ENCODE measurements around the gene RAMP1. TPM values are rescaled to one million over a fixed set of nuclear protein-coding genes. Genes with fewer than 3 reads are reported as not detected.

RAMP1 gene
- total and polyA plus RNA-seq, 2 donors (not counting 1 experiment from before 2014, with no cell fraction given), result 3.3 to 16.0 TPM

DNA sequence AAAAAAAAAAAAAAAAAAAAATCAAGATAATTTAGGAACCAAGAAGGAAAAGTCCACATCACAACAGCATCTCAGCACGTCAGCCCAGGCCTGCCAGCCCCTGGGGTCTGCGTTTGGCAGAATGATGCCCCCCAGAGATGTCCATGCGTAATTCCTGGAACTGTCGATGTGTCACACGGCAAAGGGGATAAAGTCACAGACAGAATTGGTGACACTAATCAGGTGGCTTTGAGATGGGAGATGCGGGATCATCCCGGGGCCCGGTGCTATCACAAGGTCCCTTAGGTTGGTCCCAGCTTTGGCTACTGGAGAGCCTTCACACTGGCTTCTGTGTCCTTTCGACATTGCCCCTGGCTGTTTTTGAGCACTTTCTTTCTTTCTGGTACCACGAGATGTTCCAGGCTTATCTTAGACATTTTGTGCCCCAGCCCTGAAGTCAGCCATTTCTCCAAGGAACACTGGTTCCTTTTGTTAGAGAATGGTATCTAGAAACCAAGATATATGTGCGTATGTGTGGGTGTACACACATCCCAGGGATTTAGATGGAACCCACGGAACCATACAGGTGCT lies 20.7 kb downstream of the RAMP1 start:
- Histone ChIP-seq H3K36me3 (ENCODE audit: control insufficient read depth, insufficient read depth, low read length) (no peaks in the 10 kb centered on the region), H3K4me3 (replicated peaks in 1 of 4; ENCODE audit: control extremely low read depth in 1 of 4, insufficient read depth in 1 of 4, low read depth in 3 of 4, low read length in 4 of 4) (no peak overlapping the region), H3K9ac (ENCODE audit: insufficient read depth, low read length) (no peak overlapping the region), H3K4me2 (ENCODE audit: extremely low read depth, insufficient read depth, low read length) (no peak overlapping the region), H3K9me3 (ENCODE audit: control insufficient read depth, insufficient read depth, low read depth, low read length) (no peaks in the 10 kb centered on the region), H3K4me1 (ENCODE audit: control insufficient read depth, extremely low read depth, insufficient read depth, low read length) (peaks cover 2% of the 10 kb centered on the region), H2AFZ (ENCODE audit: low read length) (no peak overlapping the region), H3K79me2 (ENCODE audit: control insufficient read depth, insufficient read depth, low read length) (no peaks in the 10 kb centered on the region), H4K20me1 (ENCODE audit: control insufficient read depth, extremely low read depth, insufficient read depth, low read length) (no peaks in the 10 kb centered on the region), H3K27me3 (ENCODE audit: control insufficient read depth, insufficient read depth, low read length) (no peaks in the 10 kb centered on the region), H3K27ac (ENCODE audit: insufficient read depth, low read length) (no peak overlapping the region)
- no peak for TF ChIP-seq CTCF (conservative IDR thresholded peaks at IDR 0.05 in 1 of 2, IDR thresholded peaks at IDR 0.05 in 1 of 2; ENCODE audit: low read depth in 1 of 2, low read length in 2 of 2)
- TF ChIP-seq EZH2 (IDR thresholded peaks at IDR 0.05; ENCODE audit: low read length, missing control alignments), result no peak
- DNase-seq (ENCODE audit: low read depth in 2 of 2), result no peak

DNA sequence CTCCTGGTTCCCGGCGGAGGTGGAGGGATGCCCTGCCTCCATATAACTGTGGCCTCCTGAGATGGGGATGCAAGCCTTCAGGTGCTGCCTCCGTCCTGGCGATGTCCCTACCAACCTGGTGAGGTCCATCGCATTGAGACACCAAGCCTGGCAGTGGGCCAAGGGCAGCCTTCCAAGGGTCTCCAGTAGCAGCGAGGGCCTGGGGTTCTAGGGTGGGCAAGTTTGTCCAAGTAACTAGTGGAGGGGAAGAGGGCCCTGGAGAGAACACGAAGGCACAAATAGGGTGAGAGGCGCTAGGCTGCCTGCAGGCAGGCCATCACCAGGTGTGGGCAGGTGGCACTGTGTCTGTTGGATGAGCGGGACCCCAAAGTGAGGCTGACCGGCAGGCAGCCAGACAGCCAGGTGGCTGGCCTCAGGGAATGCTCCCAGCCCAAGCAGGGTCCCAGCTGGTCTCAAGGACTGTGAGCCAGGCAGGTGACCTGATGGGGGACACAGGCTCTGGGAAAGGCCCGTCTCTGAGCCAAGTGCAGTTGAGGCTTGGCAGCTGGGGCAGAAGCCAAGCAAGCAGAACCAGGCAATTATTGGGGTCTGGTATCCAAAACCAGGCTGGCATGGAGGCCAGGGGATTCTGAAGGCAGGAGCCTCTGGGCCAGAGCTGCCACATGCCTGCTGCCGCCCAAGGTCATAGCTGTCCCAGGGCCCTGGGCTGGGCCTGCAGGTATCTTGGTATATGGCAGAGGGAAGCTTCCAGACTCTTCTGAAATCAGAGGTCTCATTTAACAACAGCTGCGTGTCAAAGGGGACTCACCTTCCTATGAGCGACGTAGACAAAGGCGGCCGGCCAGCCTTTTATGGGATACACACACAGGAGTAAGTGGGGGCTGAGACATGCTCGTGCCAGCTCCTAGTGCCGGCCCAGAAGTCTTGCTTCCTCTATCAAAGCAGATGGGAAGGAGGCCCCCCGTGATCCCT lies 23.4 kb downstream of the RAMP1 start:
- DNase-seq (ENCODE audit: low read depth in 2 of 2), result no peak
- no peak overlapping the region for H3K27ac ChIP-seq (ENCODE audit: insufficient read depth, low read length)
- H3K36me3 ChIP-seq (ENCODE audit: control insufficient read depth, insufficient read depth, low read length), result no peaks in the 10 kb centered on the region
- no peaks in the 10 kb centered on the region for H3K9me3 ChIP-seq (ENCODE audit: control insufficient read depth, insufficient read depth, low read depth, low read length)
- H3K79me2 ChIP-seq (ENCODE audit: control insufficient read depth, insufficient read depth, low read length), result no peaks in the 10 kb centered on the region
- peaks cover 3% of the 10 kb centered on the region for H3K4me1 ChIP-seq (ENCODE audit: control insufficient read depth, extremely low read depth, insufficient read depth, low read length)
- H3K4me2 ChIP-seq (ENCODE audit: extremely low read depth, insufficient read depth, low read length), result no peak overlapping the region
- TF ChIP-seq CTCF (conservative IDR thresholded peaks at IDR 0.05 in 1 of 2, IDR thresholded peaks at IDR 0.05 in 1 of 2; ENCODE audit: low read depth in 1 of 2, low read length in 2 of 2), result no peak
- no peak for TF ChIP-seq EZH2 (IDR thresholded peaks at IDR 0.05; ENCODE audit: low read length, missing control alignments)
- H3K9ac ChIP-seq (ENCODE audit: insufficient read depth, low read length), result no peak overlapping the region
- H3K4me3 ChIP-seq (replicated peaks in 1 of 4; ENCODE audit: control extremely low read depth in 1 of 4, insufficient read depth in 1 of 4, low read depth in 3 of 4, low read length in 4 of 4), result no peak overlapping the region
- no peaks in the 10 kb centered on the region for H4K20me1 ChIP-seq (ENCODE audit: control insufficient read depth, extremely low read depth, insufficient read depth, low read length)
- no peak overlapping the region for H2AFZ ChIP-seq (ENCODE audit: low read length)
- no peaks in the 10 kb centered on the region for H3K27me3 ChIP-seq (ENCODE audit: control insufficient read depth, insufficient read depth, low read length)

GRCh38 chr2:237883951-237884446 lies 24.6 kb downstream of the RAMP1 start:
- no peak overlapping the region for H3K4me2 ChIP-seq (ENCODE audit: extremely low read depth, insufficient read depth, low read length)
- H3K9me3 ChIP-seq (ENCODE audit: control insufficient read depth, insufficient read depth, low read depth, low read length), result no peaks in the 10 kb centered on the region
- no peaks in the 10 kb centered on the region for H3K27me3 ChIP-seq (ENCODE audit: control insufficient read depth, insufficient read depth, low read length)
- no peak overlapping the region for H3K4me3 ChIP-seq (replicated peaks in 1 of 4; ENCODE audit: control extremely low read depth in 1 of 4, insufficient read depth in 1 of 4, low read depth in 3 of 4, low read length in 4 of 4)
- no peak for TF ChIP-seq EZH2 (IDR thresholded peaks at IDR 0.05; ENCODE audit: low read length, missing control alignments)
- no peak for TF ChIP-seq CTCF (conservative IDR thresholded peaks at IDR 0.05 in 1 of 2, IDR thresholded peaks at IDR 0.05 in 1 of 2; ENCODE audit: low read depth in 1 of 2, low read length in 2 of 2)
- peaks cover 5% of the 10 kb centered on the region for H3K4me1 ChIP-seq (ENCODE audit: control insufficient read depth, extremely low read depth, insufficient read depth, low read length)
- H4K20me1 ChIP-seq (ENCODE audit: control insufficient read depth, extremely low read depth, insufficient read depth, low read length), result no peaks in the 10 kb centered on the region
- no peak overlapping the region for H2AFZ ChIP-seq (ENCODE audit: low read length)
- H3K36me3 ChIP-seq (ENCODE audit: control insufficient read depth, insufficient read depth, low read length), result no peaks in the 10 kb centered on the region
- H3K9ac ChIP-seq (ENCODE audit: insufficient read depth, low read length), result no peak overlapping the region
- no peak overlapping the region for H3K27ac ChIP-seq (ENCODE audit: insufficient read depth, low read length)
- no peaks in the 10 kb centered on the region for H3K79me2 ChIP-seq (ENCODE audit: control insufficient read depth, insufficient read depth, low read length)
- no peak for DNase-seq (ENCODE audit: low read depth in 2 of 2)

Data from fibroblast of lung (primary cell).